Lung (tissue), 12 donors: ENCODE results near the gene PLEKHA1. TPM values are rescaled to one million over a fixed set of nuclear protein-coding genes. Genes with fewer than 3 reads are reported as not detected.

Source experiments
- ATAC-seq: fragments of 200-7000 bp; cut with Tn5 transposase; one replicate; pipeline ENCODE4 v1.9.1; 2020; ENCODE audit warnings: moderate number of reproducible peaks; ENCODE audit not compliant: insufficient read depth, low FRiP score
- DNase-seq, 3 donors: peaks; one replicate each; pipeline ENCODE4 v3.0.0-alpha.2; 2013 to 2017
- H3K27ac ChIP-seq, 2 donors: one replicate each; pipeline ENCODE4 v1.5.1; 2013; ENCODE audit warnings: mild to moderate bottlenecking in 2 of 2, moderate library complexity in 2 of 2, control low read depth in 1 of 2, inconsistent platforms in 1 of 2, low read depth in 1 of 2, low read length in 1 of 2
- H3K27me3 ChIP-seq, 3 donors: one replicate each; pipeline ENCODE4 v1.5.1; 2013; ENCODE audit warnings: low read length in 2 of 3; ENCODE audit not compliant: control insufficient read depth in 3 of 3, insufficient read depth in 3 of 3
- H3K36me3 ChIP-seq, 4 donors: one replicate each; pipeline ENCODE4 v1.5.1; 2013; ENCODE audit warnings: low read length in 4 of 4, mild to moderate bottlenecking in 1 of 4, moderate library complexity in 1 of 4; ENCODE audit not compliant: control insufficient read depth in 4 of 4, insufficient read depth in 4 of 4
- H3K4me1 ChIP-seq, 5 donors: one replicate each; pipeline ENCODE4 v1.5.1; 2013; ENCODE audit warnings: low read length in 5 of 5, mild to moderate bottlenecking in 2 of 5, moderate library complexity in 1 of 5; ENCODE audit not compliant: control insufficient read depth in 5 of 5, insufficient read depth in 5 of 5
- H3K4me3 ChIP-seq: one replicate; pipeline ENCODE4 v1.5.1; 2013; ENCODE audit warnings: mild to moderate bottlenecking, control low read depth, moderate library complexity
- H3K9ac ChIP-seq, 2 donors: one replicate each; pipeline ENCODE4 v1.5.1; 2013; ENCODE audit warnings: low read length in 2 of 2, control low read depth in 1 of 2; ENCODE audit not compliant: insufficient read depth in 1 of 2
- H3K9me3 ChIP-seq, 4 donors: one replicate each; pipeline ENCODE4 v1.5.1; 2013; ENCODE audit warnings: low read length in 3 of 4, mild to moderate bottlenecking in 1 of 4, moderate library complexity in 1 of 4; ENCODE audit not compliant: control insufficient read depth in 4 of 4, insufficient read depth in 3 of 4
- WGBS, 2 donors: extraction: QIAGEN DNeasy Blood & Tissue Kit; methylation state at CpG; one replicate each; pipeline ENCODE4 v1.1.7; 2013; 5-methylcytosine and 5-hydroxymethylcytosine counted together
- polyA plus RNA-seq, 2 donors: library from polyadenylated mRNA; stranded (reverse); fragments of 200-250 nt; gene quantifications; one replicate each; pipeline ENCODE4 v1.2.1, GENCODE V29; 2013
- total RNA-seq, 2 donors: library from RNA; depleted of rRNA in 1 of 2; stranded (reverse); fragments of >200 nt in 1 of 2; gene quantifications; one replicate each; pipeline ENCODE4 v1.2.1, GENCODE V29; 2014 to 2021
- TF ChIP-seq, protein P1 (sequence below): IDR thresholded peaks from 2 replicates; pipeline ENCODE4 v1.5.1; 2012; ENCODE audit warnings: mild to moderate bottlenecking; ENCODE audit errors: control extremely low read depth, extremely low read depth
- donor health status: control.
- donor health status: control.
- donor health status: Bipolar disorder and iron deficiency.
- donor health status: healthy.
- donor health status: DM: yes; HTN: yes; CAD: no.

The PLEKHA1 gene
- total and polyA plus RNA-seq, 4 donors: 18.9 to 73.2 (median 28.2) TPM

DNA sequence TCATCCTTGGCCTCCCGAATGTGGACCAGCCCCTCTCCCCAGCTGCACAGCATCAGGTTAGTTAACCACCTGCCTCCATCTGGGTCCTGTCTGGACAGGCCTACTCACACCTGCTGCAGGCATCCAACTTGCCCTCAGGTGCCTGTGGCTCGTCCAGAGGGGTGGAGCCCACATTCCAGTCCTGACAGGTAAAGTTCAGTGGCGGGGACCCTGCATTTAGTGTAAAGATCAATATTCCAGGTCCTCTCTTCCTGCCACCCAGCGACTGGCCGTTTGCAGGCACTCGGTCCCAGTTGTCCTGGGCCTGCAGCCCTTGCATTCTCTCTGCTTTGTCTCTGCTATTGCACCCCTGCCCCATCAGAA, 101.8 kb downstream of the PLEKHA1 start:
- ATAC-seq (no peak), DNase-seq (no peak)
- Histone ChIP-seq H3K36me3 (no peaks in the 10 kb centered on the region), H3K9ac (no peak overlapping the region), H3K27me3 (peaks cover 0 to 4% (median 2%) of the 10 kb centered on the region in 3 donors), H3K9me3 (no peaks in the 10 kb centered on the region), H3K27ac (no peak overlapping the region), H3K4me1 (peaks cover 0 to 35% (median 9%) of the 10 kb centered on the region in 5 donors), H3K4me3 (no peak overlapping the region)
- TF ChIP-seq, protein P1, sequence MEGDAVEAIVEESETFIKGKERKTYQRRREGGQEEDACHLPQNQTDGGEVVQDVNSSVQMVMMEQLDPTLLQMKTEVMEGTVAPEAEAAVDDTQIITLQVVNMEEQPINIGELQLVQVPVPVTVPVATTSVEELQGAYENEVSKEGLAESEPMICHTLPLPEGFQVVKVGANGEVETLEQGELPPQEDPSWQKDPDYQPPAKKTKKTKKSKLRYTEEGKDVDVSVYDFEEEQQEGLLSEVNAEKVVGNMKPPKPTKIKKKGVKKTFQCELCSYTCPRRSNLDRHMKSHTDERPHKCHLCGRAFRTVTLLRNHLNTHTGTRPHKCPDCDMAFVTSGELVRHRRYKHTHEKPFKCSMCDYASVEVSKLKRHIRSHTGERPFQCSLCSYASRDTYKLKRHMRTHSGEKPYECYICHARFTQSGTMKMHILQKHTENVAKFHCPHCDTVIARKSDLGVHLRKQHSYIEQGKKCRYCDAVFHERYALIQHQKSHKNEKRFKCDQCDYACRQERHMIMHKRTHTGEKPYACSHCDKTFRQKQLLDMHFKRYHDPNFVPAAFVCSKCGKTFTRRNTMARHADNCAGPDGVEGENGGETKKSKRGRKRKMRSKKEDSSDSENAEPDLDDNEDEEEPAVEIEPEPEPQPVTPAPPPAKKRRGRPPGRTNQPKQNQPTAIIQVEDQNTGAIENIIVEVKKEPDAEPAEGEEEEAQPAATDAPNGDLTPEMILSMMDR: no peak
- 91 to 93% methylated on average over 6 of the region's 6 CpGs for WGBS, 2 donors

DNA sequence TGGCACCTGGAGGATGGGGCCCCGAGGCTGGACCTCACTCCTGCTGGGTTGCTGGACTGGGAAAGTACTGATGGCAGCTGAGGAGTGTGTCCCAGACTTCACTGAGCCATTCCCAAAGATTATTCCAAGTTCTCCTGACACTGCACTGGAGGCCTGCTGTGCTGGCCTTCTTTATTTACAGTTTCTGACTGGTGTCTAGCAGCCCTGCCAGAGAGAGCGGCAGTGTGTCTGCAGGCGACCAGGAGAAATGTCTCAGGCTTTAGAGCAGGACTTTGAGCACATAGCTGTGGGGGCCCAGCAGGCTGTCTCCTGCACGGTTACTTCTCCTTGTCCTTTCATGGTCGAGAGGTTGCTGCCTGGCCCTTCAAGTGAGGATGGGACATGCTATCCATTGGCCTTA, 102.9 kb downstream of the PLEKHA1 start:
- Histone ChIP-seq H3K4me3 (no peak overlapping the region), H3K36me3 (no peaks in the 10 kb centered on the region), H3K27me3 (peaks cover 0 to 4% (median 0%) of the 10 kb centered on the region in 3 donors), H3K27ac (no peak overlapping the region), H3K4me1 (peaks cover 0 to 35% (median 9%) of the 10 kb centered on the region in 5 donors), H3K9ac (no peak overlapping the region), H3K9me3 (no peaks in the 10 kb centered on the region)
- DNase-seq (no peak), ATAC-seq (no peak)
- WGBS, 2 donors: 92% methylated on average over 5 of the region's 5 CpGs
- TF ChIP-seq, protein P1: no peak

DNA sequence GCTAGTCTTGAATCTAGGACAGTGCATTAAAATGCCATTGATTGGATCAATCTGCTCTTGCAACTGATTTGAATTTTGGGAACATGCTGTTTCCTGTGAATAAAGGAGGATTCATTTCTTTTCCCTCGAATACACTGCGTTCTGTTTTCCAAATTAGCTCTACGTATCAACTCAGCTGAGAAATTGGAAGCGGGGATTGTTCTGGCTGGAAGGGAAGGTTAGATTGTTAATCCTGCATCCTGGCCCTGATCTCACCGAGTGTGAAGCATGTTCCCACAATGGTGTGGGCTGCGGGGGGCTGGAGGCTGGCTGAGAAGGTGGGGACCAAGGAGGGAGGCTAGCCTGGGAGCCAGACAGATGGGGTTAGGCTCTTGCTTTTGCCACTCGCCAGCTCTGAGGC, 104.5 kb downstream of the PLEKHA1 start:
- no peaks in the 10 kb centered on the region for H3K36me3 ChIP-seq

More for the DNA sequence above, 104.5 kb downstream of the PLEKHA1 start:
- 90 to 93% methylated on average over 7 of the region's 7 CpGs for WGBS, 2 donors
- Histone ChIP-seq H3K4me1 (peaks cover 0 to 30% (median 9%) of the 10 kb centered on the region in 5 donors), H3K27ac (no peak overlapping the region), H3K27me3 (no peaks in the 10 kb centered on the region), H3K4me3 (no peak overlapping the region), H3K9me3 (no peaks in the 10 kb centered on the region), H3K9ac (no peak overlapping the region)
- TF ChIP-seq, protein P1: no peak
- ATAC-seq (no peak), DNase-seq (no peak)
